Uterus (tissue), 2 donors: ENCODE measurements around the gene SCAI.
"Not testable (repeated sequence)": the region's sequence is repeated elsewhere in the genome, so short reads cannot be mapped to it uniquely, and the experiment has no call there.

Experiments used
- CTCF ChIP-seq, 4 experiments: fragments of 200-600 bp in 2 of 4; fragments of 450-650 bp in 2 of 4; sonication (generic) in 2 of 4; IDR thresholded peaks; one replicate each; pipeline ENCODE4 v1.5.1; 2016 to 2019; ENCODE audit warnings: antibody characterized with exemption in 4 of 4, mild to moderate bottlenecking in 2 of 4, moderate library complexity in 1 of 4
- POLR2A ChIP-seq, 2 donors: fragments of 450-650 bp; IDR thresholded peaks; one replicate each; pipeline ENCODE4 v1.6.1; 2016; ENCODE audit warnings: antibody characterized with exemption in 2 of 2, mild to moderate bottlenecking in 1 of 2, moderate library complexity in 1 of 2

- not testable (repeated sequence) for TF ChIP-seq POLR2A, CTCF (IDR thresholded peaks at IDR 0.05)
Observed at GRCh38 chr9:125179776-125180175, 36.4 kb upstream of the SCAI start.
